Measurements from ENCODE around the gene MUC4.

DNA sequence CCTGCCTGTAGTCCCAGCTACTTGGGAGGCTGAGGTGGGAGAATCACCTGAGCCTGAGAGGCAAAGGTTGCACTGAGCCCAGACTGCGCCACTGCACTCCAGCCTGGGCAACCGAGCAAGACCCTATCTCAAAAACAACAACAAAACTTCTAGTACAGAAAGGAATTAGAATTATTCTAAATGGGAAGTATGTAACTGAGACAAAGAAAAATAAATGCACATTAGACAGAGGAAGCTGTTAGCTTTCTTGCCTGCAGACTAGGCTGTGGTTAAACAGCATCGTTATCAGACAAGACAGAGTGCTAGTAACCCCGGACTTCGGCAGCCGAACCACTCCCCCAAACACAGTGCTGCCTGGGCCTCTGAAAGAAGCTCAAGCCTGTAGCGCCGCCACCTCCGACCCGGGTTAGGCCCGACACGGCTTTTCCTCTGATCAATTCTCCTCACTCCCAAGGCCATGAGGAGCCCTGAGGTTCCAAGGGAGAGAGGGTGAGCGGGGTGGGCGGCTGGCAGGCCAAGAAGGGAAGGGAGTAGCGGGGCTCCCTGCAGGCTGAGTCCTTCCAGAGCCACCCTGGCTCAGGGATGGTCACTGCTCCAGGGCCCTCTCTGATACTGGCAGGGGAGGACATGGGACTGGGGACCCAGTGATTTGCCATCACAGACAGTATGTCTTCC lies 44.8 kb upstream of the MUC4 start:
- TF ChIP-seq CTCF (IDR thresholded peaks at IDR 0.05) (no peak), POLR2A (IDR thresholded peaks at IDR 0.05) (no peak)

All from Peyer's patch (tissue), 4 donors.